ENCODE results near the gene NFIX. TPM values are rescaled to one million over a fixed set of nuclear protein-coding genes. Genes with fewer than 3 reads are reported as not detected.
A peak's percentile ranks its signal among the peaks of the same experiment; 100 is the strongest.

NFIX gene
- total and polyA plus RNA-seq, 9 of the 15 experiments (the other 6 are each of a cell fraction or from before 2014, with no cell fraction given) = 0.28 to 26.8 (median 5.4) TPM

DNA sequence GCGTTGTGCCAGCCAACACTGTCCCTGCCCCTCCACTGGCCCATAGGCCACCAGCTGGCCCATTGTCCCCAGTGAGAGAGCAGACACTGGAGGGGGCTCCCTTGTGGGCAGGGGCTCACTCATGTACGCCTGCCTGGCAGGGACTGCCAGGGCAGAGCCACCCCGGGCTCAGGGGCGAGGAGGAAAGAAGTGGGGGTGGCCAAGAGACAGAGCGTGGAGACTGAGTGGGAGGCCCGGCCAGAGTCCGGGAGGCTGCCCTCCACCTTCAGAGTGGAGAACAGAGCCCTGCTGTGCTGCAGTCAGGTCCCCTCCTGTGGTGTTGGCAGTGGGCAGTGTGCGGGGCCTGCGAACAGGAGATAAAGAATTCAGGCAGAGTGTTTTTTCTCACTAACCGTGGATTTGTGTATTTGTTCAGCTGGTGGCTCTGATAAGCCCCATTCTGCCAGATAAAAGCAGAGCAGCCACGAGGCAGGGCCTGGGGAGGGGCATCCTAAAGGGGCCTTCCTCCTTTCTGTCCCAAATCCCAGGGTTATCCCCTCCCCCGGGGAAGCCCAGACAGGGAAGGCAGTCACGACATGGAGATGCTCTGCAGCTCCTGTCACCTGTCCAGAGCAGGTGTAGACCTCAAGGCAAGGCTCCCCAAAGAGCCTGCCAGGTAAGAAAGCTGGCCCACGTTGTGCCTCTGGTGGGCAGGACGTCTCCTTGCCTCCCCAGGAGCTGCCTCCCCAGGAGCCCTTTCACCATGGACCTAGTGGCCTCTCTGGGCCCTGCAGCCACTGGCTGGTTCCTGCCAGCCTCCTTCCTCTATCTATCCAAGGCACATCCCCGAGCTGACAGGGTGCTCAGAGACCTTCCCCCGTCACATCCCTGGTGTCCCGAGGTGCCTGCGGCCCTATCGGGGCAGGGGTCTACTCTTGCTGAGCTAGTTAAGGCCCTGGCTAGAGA lies 74.4 kb downstream of the NFIX start (continued):
- TF ChIP-seq, protein P1, sequence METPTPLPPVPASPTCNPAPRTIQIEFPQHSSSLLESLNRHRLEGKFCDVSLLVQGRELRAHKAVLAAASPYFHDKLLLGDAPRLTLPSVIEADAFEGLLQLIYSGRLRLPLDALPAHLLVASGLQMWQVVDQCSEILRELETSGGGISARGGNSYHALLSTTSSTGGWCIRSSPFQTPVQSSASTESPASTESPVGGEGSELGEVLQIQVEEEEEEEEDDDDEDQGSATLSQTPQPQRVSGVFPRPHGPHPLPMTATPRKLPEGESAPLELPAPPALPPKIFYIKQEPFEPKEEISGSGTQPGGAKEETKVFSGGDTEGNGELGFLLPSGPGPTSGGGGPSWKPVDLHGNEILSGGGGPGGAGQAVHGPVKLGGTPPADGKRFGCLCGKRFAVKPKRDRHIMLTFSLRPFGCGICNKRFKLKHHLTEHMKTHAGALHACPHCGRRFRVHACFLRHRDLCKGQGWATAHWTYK (CRISPR knock-in tag; IDR thresholded peaks at IDR 0.05) = 0 out of 2 replicates have a peak, but pooled peaks have one; percentile 82
- TF ChIP-seq ZKSCAN8 (CRISPR knock-in tag; IDR thresholded peaks at IDR 0.05) (no peak), TRIM24 (IDR thresholded peaks at IDR 0.05) (peak; percentile 86 to 93), CCAR2 (IDR thresholded peaks at IDR 0.05; ENCODE audit: low read depth, low read length) (0 out of 2 replicates have a peak, but pooled peaks have one; percentile 72), BRCA1 (IDR thresholded peaks at IDR 0.05) (no peak), BRCA1 (CRISPR knock-in tag; IDR thresholded peaks at IDR 0.05) (no peak), ARID1B (IDR thresholded peaks at IDR 0.05) (peak; percentile 100), NCOR1 (IDR thresholded peaks at IDR 0.05) (peak; percentile 99), POLR2AphosphoS5 (IDR thresholded peaks at IDR 0.05; ENCODE audit: control insufficient read depth, insufficient read depth, low read depth, low read length) (peak; percentile 97), SMAD4 (CRISPR knock-in tag; conservative IDR thresholded peaks at IDR 0.05) (peak; percentile 93), ATF1 (CRISPR knock-in tag; IDR thresholded peaks at IDR 0.05) (no peak), ATF1 (tag; IDR thresholded peaks at IDR 0.05) (peak; percentile 71), ZNF282 (CRISPR knock-in tag; IDR thresholded peaks at IDR 0.05) (no peak), RCOR1 (IDR thresholded peaks at IDR 0.05; ENCODE audit: borderline replicate concordance in 1 of 2, low read depth in 2 of 2, low read length in 2 of 2) (peak; percentile 68 to 98; a peak in 3 of 4 replicates), RUNX1 (IDR thresholded peaks at IDR 0.05; ENCODE audit: low read depth) (peak; percentile 78; the same call in 1 of the 2 replicates), HNRNPL (IDR thresholded peaks at IDR 0.05; ENCODE audit: low read depth, low read length) (peak; percentile 73), NONO (IDR thresholded peaks at IDR 0.05; ENCODE audit: low read depth in 2 of 2, low read length in 1 of 2) (peak in 1 of 2 experiments; percentile 86; a peak in 1 of 4 replicates), SMAD1 (IDR thresholded peaks at IDR 0.05; ENCODE audit: low read depth, low read length, partially characterized antibody) (peak; percentile 91), ZNF75A (CRISPR knock-in tag; IDR thresholded peaks at IDR 0.05) (no peak), EGR1 (conservative IDR thresholded peaks at IDR 0.05) (peak; percentile 82), HNRNPUL1 (IDR thresholded peaks at IDR 0.05; ENCODE audit: low read length) (no peak)
- TF ChIP-seq, protein P2, sequence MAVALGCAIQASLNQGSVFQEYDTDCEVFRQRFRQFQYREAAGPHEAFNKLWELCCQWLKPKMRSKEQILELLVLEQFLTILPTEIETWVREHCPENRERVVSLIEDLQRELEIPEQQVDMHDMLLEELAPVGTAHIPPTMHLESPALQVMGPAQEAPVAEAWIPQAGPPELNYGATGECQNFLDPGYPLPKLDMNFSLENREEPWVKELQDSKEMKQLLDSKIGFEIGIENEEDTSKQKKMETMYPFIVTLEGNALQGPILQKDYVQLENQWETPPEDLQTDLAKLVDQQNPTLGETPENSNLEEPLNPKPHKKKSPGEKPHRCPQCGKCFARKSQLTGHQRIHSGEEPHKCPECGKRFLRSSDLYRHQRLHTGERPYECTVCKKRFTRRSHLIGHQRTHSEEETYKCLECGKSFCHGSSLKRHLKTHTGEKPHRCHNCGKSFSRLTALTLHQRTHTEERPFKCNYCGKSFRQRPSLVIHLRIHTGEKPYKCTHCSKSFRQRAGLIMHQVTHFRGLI (CRISPR knock-in tag; IDR thresholded peaks at IDR 0.05) = peak; percentile 33
- TF ChIP-seq, protein P3, sequence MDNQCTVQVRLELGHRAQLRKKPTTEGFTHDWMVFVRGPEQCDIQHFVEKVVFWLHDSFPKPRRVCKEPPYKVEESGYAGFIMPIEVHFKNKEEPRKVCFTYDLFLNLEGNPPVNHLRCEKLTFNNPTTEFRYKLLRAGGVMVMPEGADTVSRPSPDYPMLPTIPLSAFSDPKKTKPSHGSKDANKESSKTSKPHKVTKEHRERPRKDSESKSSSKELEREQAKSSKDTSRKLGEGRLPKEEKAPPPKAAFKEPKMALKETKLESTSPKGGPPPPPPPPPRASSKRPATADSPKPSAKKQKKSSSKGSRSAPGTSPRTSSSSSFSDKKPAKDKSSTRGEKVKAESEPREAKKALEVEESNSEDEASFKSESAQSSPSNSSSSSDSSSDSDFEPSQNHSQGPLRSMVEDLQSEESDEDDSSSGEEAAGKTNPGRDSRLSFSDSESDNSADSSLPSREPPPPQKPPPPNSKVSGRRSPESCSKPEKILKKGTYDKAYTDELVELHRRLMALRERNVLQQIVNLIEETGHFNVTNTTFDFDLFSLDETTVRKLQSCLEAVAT (IDR thresholded peaks at IDR 0.05) = peak in 1 of 2 experiments; percentile 75; a peak in 2 of 4 replicates
- TF ChIP-seq, protein P4, sequence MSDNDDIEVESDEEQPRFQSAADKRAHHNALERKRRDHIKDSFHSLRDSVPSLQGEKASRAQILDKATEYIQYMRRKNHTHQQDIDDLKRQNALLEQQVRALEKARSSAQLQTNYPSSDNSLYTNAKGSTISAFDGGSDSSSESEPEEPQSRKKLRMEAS (CRISPR knock-in tag; IDR thresholded peaks at IDR 0.05) = peak; percentile 78
